GM12878 (cell line): Measurements from ENCODE around the gene NANOGP8. TPM values are rescaled to one million over a fixed set of nuclear protein-coding genes. Genes with fewer than 3 reads are reported as not detected.

Experiments used
- ATAC-seq: fragments of 200-7000 bp; cut with Tn5 transposase; 3 replicates; pipeline ENCODE4 v1.9.1; 2020; ENCODE audit warnings: mild to moderate bottlenecking, moderate library complexity
- BruUV-seq: library from RNA; stranded (reverse); fragments of 400-500 nt; replicated peaks from 2 replicates; lab custom pipeline; 2021; lab: Mats Ljungman, UMichigan
- CTCF ChIA-PET: fragments of 300-600 bp; sonication (Branson Sonifier 250); formaldehyde crosslinking; extraction: SDS; loops from one replicate; lab custom pipeline; 2021; ENCODE audit warnings: inconsistent platforms; lab: Yijun Ruan, JAX
- POLR2A ChIA-PET: fragments of 350-600 bp; formaldehyde crosslinking; extraction: SDS; loops from one replicate; lab custom pipeline; 2021; ENCODE audit warnings: inconsistent platforms; lab: Charles Lee
- RAD21 ChIA-PET: fragments of 300-600 bp; sonication (Branson Sonifier 250); formaldehyde crosslinking; loops from one replicate; lab custom pipeline; 2023; ENCODE audit warnings: antibody characterized with exemption; ENCODE audit not compliant: unreplicated experiment; lab: Charles Lee
- SMC1A ChIA-PET: fragments of 300-600 bp; sonication (Branson Sonifier 250); formaldehyde crosslinking; loops from one replicate; lab custom pipeline; 2023; ENCODE audit not compliant: unreplicated experiment, uncharacterized antibody; lab: Charles Lee
- DNase-seq: peaks from one replicate; pipeline ENCODE4 v3.0.0-alpha.2; 2011; ENCODE audit warnings: low read depth, low spot score
- FAIRE-seq: peaks from 3 replicates; lab custom pipeline; 2011; peaks lifted over from hg19 to GRCh38; lab: Jason Lieb, UNC
- H2AFZ ChIP-seq: 2 replicates; pipeline ENCODE4 v1.6.0; 2011; ENCODE audit warnings: low read depth, low read length, control low read depth; ENCODE audit not compliant: control insufficient read depth
- H3K27ac ChIP-seq: 2 replicates; pipeline ENCODE4 v1.5.1; 2011; ENCODE audit warnings: control low read depth; ENCODE audit not compliant: control insufficient read depth, insufficient read depth
- H3K27me3 ChIP-seq, 2 experiments: replicated peaks in 1 of 2; 2 replicates each; pipeline versions ENCODE4 v1.6.0 to v1.6.1; 2011; ENCODE audit warnings: low read length in 1 of 2; ENCODE audit not compliant: control insufficient read depth in 2 of 2, insufficient read depth in 2 of 2
- H3K36me3 ChIP-seq, 2 experiments: 2 replicates each; pipeline ENCODE4 v1.5.1; 2011; ENCODE audit warnings: low read length in 1 of 2; ENCODE audit not compliant: control insufficient read depth in 2 of 2, insufficient read depth in 2 of 2
- H3K4me1 ChIP-seq: 2 replicates; pipeline ENCODE4 v1.6.1; 2011; ENCODE audit warnings: mild to moderate bottlenecking, low read length, moderate library complexity, mixed read lengths; ENCODE audit not compliant: control insufficient read depth, insufficient read depth
- H3K4me2 ChIP-seq: 2 replicates; pipeline ENCODE4 v1.6.0; 2011; ENCODE audit warnings: control low read depth; ENCODE audit not compliant: control insufficient read depth, insufficient read depth
- H3K4me3 ChIP-seq: fragments of 200-600 bp; sonication (generic); 2 replicates; pipeline ENCODE4 v1.5.1; 2016
- H3K79me2 ChIP-seq: 2 replicates; pipeline ENCODE4 v1.6.0; 2011; ENCODE audit warnings: low read length; ENCODE audit not compliant: control insufficient read depth, insufficient read depth
- H3K9ac ChIP-seq: 2 replicates; pipeline ENCODE4 v1.8.0; 2011; ENCODE audit warnings: low read length, control low read depth, mixed read lengths; ENCODE audit not compliant: control insufficient read depth, insufficient read depth
- H3K9me3 ChIP-seq: replicated peaks from 3 replicates; pipeline ENCODE4 v1.5.1; 2011; ENCODE audit warnings: mild to moderate bottlenecking, low read length; ENCODE audit not compliant: control insufficient read depth, insufficient read depth
- H4K20me1 ChIP-seq: 2 replicates; pipeline ENCODE4 v1.6.0; 2011; ENCODE audit not compliant: control insufficient read depth, insufficient read depth
- ATF3 ChIP-seq: IDR thresholded peaks from 2 replicates; pipeline ENCODE4 v1.6.1; 2011; ENCODE audit warnings: low read depth, mild to moderate bottlenecking, low read length, moderate library complexity, borderline replicate concordance; ENCODE audit errors: extremely low read depth
- BRCA1 ChIP-seq: IDR thresholded peaks from 2 replicates; pipeline ENCODE4 v1.6.1; 2011; ENCODE audit warnings: low read depth, low read length, improper control_type of control experiment
- CBFB ChIP-seq: IDR thresholded peaks from 2 replicates; pipeline ENCODE4 v1.6.1; 2016; ENCODE audit warnings: antibody characterized with exemption, low read depth
- CEBPZ ChIP-seq: fragments of 150-350 bp; IDR thresholded peaks from 2 replicates; pipeline ENCODE4 v1.6.1; 2016; ENCODE audit warnings: low read depth, low read length
- CHD1 ChIP-seq: IDR thresholded peaks from 2 replicates; pipeline ENCODE4 v1.6.1; 2012; ENCODE audit warnings: low read depth, low read length, improper control_type of control experiment
- CREM ChIP-seq: IDR thresholded peaks from 2 replicates; pipeline ENCODE4 v1.6.1; 2014; ENCODE audit warnings: antibody characterized with exemption, low read depth
- ETV6 ChIP-seq, 2 experiments: fragments of 450-650 bp in 1 of 2; IDR thresholded peaks in 1 of 2; conservative IDR thresholded peaks in 1 of 2; 2 replicates each; pipeline ENCODE4 v1.6.1; 2014; ENCODE audit warnings: antibody characterized with exemption in 1 of 2, borderline replicate concordance in 1 of 2, low read depth in 1 of 2, mild to moderate bottlenecking in 1 of 2, moderate library complexity in 1 of 2
- GABPA ChIP-seq: IDR thresholded peaks from 2 replicates; pipeline ENCODE4 v1.6.1; 2014; ENCODE audit warnings: antibody characterized with exemption, low read depth, mild to moderate bottlenecking, inconsistent platforms
- IKZF2 ChIP-seq, 2 experiments: fragments of 450-650 bp; IDR thresholded peaks; 2 replicates each; pipeline ENCODE4 v1.6.1; 2017; ENCODE audit warnings: mild to moderate bottlenecking in 2 of 2, moderate library complexity in 2 of 2
- JUNB ChIP-seq: IDR thresholded peaks from 2 replicates; pipeline ENCODE4 v1.6.1; 2016; ENCODE audit warnings: antibody characterized with exemption, mild to moderate bottlenecking
- KAT2A ChIP-seq: conservative IDR thresholded peaks from 2 replicates; pipeline ENCODE4 v1.6.1; 2011; ENCODE audit warnings: low read depth, low read length; ENCODE audit not compliant: control insufficient read depth
- SIN3A ChIP-seq: IDR thresholded peaks from 2 replicates; pipeline ENCODE4 v1.6.1; 2012; ENCODE audit warnings: low read depth, low read length, improper control_type of control experiment
- ZBTB40 ChIP-seq: fragments of 450-650 bp; IDR thresholded peaks from 2 replicates; pipeline ENCODE4 v1.6.1; 2016; ENCODE audit warnings: mild to moderate bottlenecking, moderate library complexity, borderline replicate concordance
- ZZZ3 ChIP-seq: IDR thresholded peaks from 2 replicates; pipeline ENCODE4 v1.6.1; 2011; ENCODE audit warnings: low read depth; ENCODE audit not compliant: control insufficient read depth, insufficient read length
- WGBS: methylation state at CpG from one replicate; pipeline ENCODE4 v1.1.6; 2016; ENCODE audit warnings: low lambda C conversion rate; ENCODE audit not compliant: insufficient replicate concordance, insufficient coverage; ENCODE audit errors: missing lambda C conversion rate; 5-methylcytosine and 5-hydroxymethylcytosine counted together
- in situ Hi-C: fragments of 300-500 bp; cut with MboI; formaldehyde crosslinking; loops from 9 replicates; pipeline ENCODE4 v1.14.3; 2018; ENCODE audit warnings: mixed read lengths
- intact Hi-C: fragments of 100-400 bp; cut with micrococcal nuclease; formaldehyde crosslinking; loops from one replicate; pipeline ENCODE4 v1.14.2; 2022; ENCODE audit not compliant: unreplicated experiment
- polyA plus RNA-seq, 11 experiments: library from polyadenylated mRNA; depleted of rRNA in 4 of 11; unstranded in 6 of 11; stranded (reverse) in 5 of 11; fragments of >200 nt; fragmentation: Nextera tagmentation in 4 of 11; fragmentation: Illumina TruSeq in 1 of 11; extraction: Ambion mirVana in 4 of 11; extraction: Trizol in 1 of 11; gene quantifications; 1 replicate in 1 of 11; 2 replicates in 10 of 11; pipeline versions ENCODE4 v1.2.1 to v1.2.3, GENCODE V29; 2011 to 2016; ENCODE audit warnings: inconsistent platforms in 2 of 11, missing spikeins in 2 of 11, low read depth in 1 of 11
- total RNA-seq, 4 experiments: library from RNA; depleted of rRNA in 3 of 4; stranded (reverse); fragments of >200 nt in 3 of 4; fragmentation: Illumina TruSeq in 1 of 4; extraction: Trizol in 1 of 4; gene quantifications; 2 replicates each; pipeline versions ENCODE4 v1.2.1 to v1.2.3, GENCODE V29; 2013 to 2021

NANOGP8 gene
- total and polyA plus RNA-seq, 10 of the 15 experiments (the other 5 are each of a cell fraction or from before 2014, with no cell fraction given) = not detected

GRCh38 chr15:35104526-35105147 is 19.5 kb upstream of the NANOGP8 start:
- ChIA-PET POLR2A (no interaction called here), RAD21 (interaction anchor here (1.4 kb wide), 1 partner anchor 341 kb away, joined by 3 read pairs; no protein-coding TSS in a partner anchor), CTCF (no interaction called here), SMC1A (no interaction called here)
- intact Hi-C loops = no loop called here
- no peaks in the 10 kb centered on the region for H3K79me2 ChIP-seq
- no peak overlapping the region for H2AFZ ChIP-seq
- FAIRE-seq = no peak
- H3K36me3 ChIP-seq = no peaks in the 10 kb centered on the region
- ATAC-seq = no peak
- no peaks in the 10 kb centered on the region for H3K9me3 ChIP-seq
- H3K4me3 ChIP-seq = no peak overlapping the region
- H3K9ac ChIP-seq = no peak overlapping the region
- DNase-seq = no peak
- no peaks in the 10 kb centered on the region for H4K20me1 ChIP-seq
- no TSS peak for BruUV-seq
- H3K4me1 ChIP-seq = no peaks in the 10 kb centered on the region
- H3K27me3 ChIP-seq = no peaks in the 10 kb centered on the region
- in situ Hi-C loops = no loop called here
- H3K27ac ChIP-seq = no peak overlapping the region
- WGBS = 27% methylated on average over 3 of the region's 3 CpGs
- no peak overlapping the region for H3K4me2 ChIP-seq
- TF ChIP-seq CBFB = no peak
- no peak for TF ChIP-seq ZZZ3
- TF ChIP-seq CREM = no peak
- TF ChIP-seq ETV6 (conservative IDR thresholded peaks at IDR 0.05 in 1 of 2, IDR thresholded peaks at IDR 0.05 in 1 of 2; ENCODE audit: borderline replicate concordance in 1 of 2, low read depth in 1 of 2) = no peak
- TF ChIP-seq JUNB = no peak
- TF ChIP-seq CHD1 = no peak
- TF ChIP-seq GABPA = no peak
- no peak for TF ChIP-seq SIN3A
- no peak for TF ChIP-seq ZBTB40
- no peak for TF ChIP-seq CEBPZ
- no peak for TF ChIP-seq KAT2A
- TF ChIP-seq IKZF2 (IDR thresholded peaks at IDR 0.05) = no peak
- no peak for TF ChIP-seq ATF3
- TF ChIP-seq BRCA1 = no peak
